ENCODE measurements around the gene ANAPC13.

Gene ANAPC13

GRCh38 chr3:134481166-134481565, 4.6 kb downstream of the ANAPC13 start:
- no peak for DNase-seq

GRCh38 chr3:134480546-134480945, 5.2 kb downstream of the ANAPC13 start:
- DNase-seq: no peak

- DNase-seq: peak; percentile 70
Observed at GRCh38 chr3:134477938-134478337, 7.8 kb downstream of the ANAPC13 start.

- peak; percentile 84 for DNase-seq
Observed at GRCh38 chr3:134477002-134477401, 8.8 kb downstream of the ANAPC13 start.

- no peak for DNase-seq
Observed at GRCh38 chr3:134476306-134476705, 9.5 kb downstream of the ANAPC13 start.

- DNase-seq: no peak
Observed at GRCh38 chr3:134474956-134475355, 10.8 kb downstream of the ANAPC13 start.

- peak; percentile 82 for DNase-seq
Observed at GRCh38 chr3:134473868-134474546, 11.8 kb downstream of the ANAPC13 start.

- no peak for DNase-seq
Observed at GRCh38 chr3:134472831-134473230, 13.0 kb downstream of the ANAPC13 start.

GRCh38 chr3:134471521-134472193, 14.1 kb downstream of the ANAPC13 start:
- DNase-seq: peak; percentile 83

- no peak for DNase-seq
Observed at GRCh38 chr3:134468519-134468918, 17.3 kb downstream of the ANAPC13 start.

- no peak for DNase-seq
Observed at GRCh38 chr3:134466331-134466730, 19.5 kb downstream of the ANAPC13 start.

GRCh38 chr3:134464689-134465365, 21.0 kb downstream of the ANAPC13 start:
- DNase-seq: no peak

GRCh38 chr3:134464064-134464688, 21.6 kb downstream of the ANAPC13 start:
- peak; percentile 98 for DNase-seq

- no peak for DNase-seq
Observed at GRCh38 chr3:134463676-134464063, 22.1 kb downstream of the ANAPC13 start.

- peak; percentile 74 for DNase-seq
Observed at GRCh38 chr3:134462331-134462941, 23.3 kb downstream of the ANAPC13 start.

- DNase-seq: peak; percentile 96
Observed at GRCh38 chr3:134460965-134461364, 24.8 kb downstream of the ANAPC13 start.

- no peak for DNase-seq
Observed at GRCh38 chr3:134459562-134459961, 26.2 kb downstream of the ANAPC13 start.

- DNase-seq: no peak
Observed at GRCh38 chr3:134458406-134458945, 27.3 kb downstream of the ANAPC13 start.

GRCh38 chr3:134457376-134458074, 28.3 kb downstream of the ANAPC13 start:
- no peak for DNase-seq

GRCh38 chr3:134453631-134454030, 32.2 kb downstream of the ANAPC13 start:
- no peak for DNase-seq

GRCh38 chr3:134449951-134450350, 35.8 kb downstream of the ANAPC13 start:
- DNase-seq: no peak

- DNase-seq: peak; percentile 56
Observed at GRCh38 chr3:134449277-134449676, 36.5 kb downstream of the ANAPC13 start.

All from EL (cell line).